Panc1 (cell line): ENCODE results near the gene PAK4. TPM values are rescaled to one million over a fixed set of nuclear protein-coding genes. Genes with fewer than 3 reads are reported as not detected.

Experiments
- ATAC-seq: fragments of 200-7000 bp; cut with Tn5 transposase; 2 replicates; pipeline ENCODE4 v1.9.1; 2020; ENCODE audit warnings: mild to moderate bottlenecking, moderate library complexity
- BruUV-seq: library from RNA; stranded (reverse); fragments of 400-500 nt; replicated peaks from 2 replicates; lab custom pipeline; 2021; lab: Mats Ljungman, UMichigan
- CTCF ChIA-PET: fragments of 300-600 bp; sonication (Branson Sonifier 250); formaldehyde crosslinking; loops from one replicate; lab custom pipeline; 2022; ENCODE audit warnings: antibody characterized with exemption; lab: Charles Lee
- POLR2A ChIA-PET: fragments of 300-600 bp; sonication (Branson Sonifier 250); formaldehyde crosslinking; loops from one replicate; lab custom pipeline; 2022; ENCODE audit warnings: antibody characterized with exemption; lab: Charles Lee
- DNase-seq: peaks from one replicate; pipeline ENCODE4 v3.0.0-alpha.2; 2010; ENCODE audit warnings: low read depth, low spot score
- H3K27ac ChIP-seq: 2 replicates; pipeline ENCODE4 v1.5.1; 2011; ENCODE audit warnings: mild to moderate bottlenecking, low read length, inconsistent platforms
- H3K27me3 ChIP-seq: fragments of 200-500 bp; sonication (Bioruptor generic); 2 replicates; pipeline ENCODE4 v1.6.0; 2014; ENCODE audit warnings: low read length, inconsistent platforms; ENCODE audit not compliant: control insufficient read depth, insufficient read depth
- H3K36me3 ChIP-seq: fragments of 200-500 bp; sonication (Bioruptor generic); 2 replicates; pipeline ENCODE4 v1.5.1; 2014; ENCODE audit warnings: inconsistent platforms, mild to moderate bottlenecking, low read length, moderate library complexity; ENCODE audit not compliant: control insufficient read depth, insufficient read depth
- H3K4me1 ChIP-seq: 2 replicates; pipeline ENCODE4 v1.5.1; 2011; ENCODE audit warnings: inconsistent platforms, mild to moderate bottlenecking, low read length, moderate library complexity; ENCODE audit not compliant: control insufficient read depth, insufficient read depth
- H3K4me3 ChIP-seq, 2 experiments: 2 replicates each; pipeline ENCODE4 v1.5.1; 2011 to 2012; ENCODE audit warnings: low read depth in 2 of 2, low read length in 2 of 2, mild to moderate bottlenecking in 2 of 2, inconsistent platforms in 1 of 2, moderate library complexity in 1 of 2
- H3K9me3 ChIP-seq: fragments of 200-500 bp; sonication (Bioruptor generic); 2 replicates; pipeline ENCODE4 v1.5.1; 2014; ENCODE audit warnings: low read depth, mild to moderate bottlenecking, inconsistent platforms, low read length, moderate library complexity; ENCODE audit not compliant: control insufficient read depth, insufficient read depth
- POLR2AphosphoS5 ChIP-seq: IDR thresholded peaks from 2 replicates; pipeline ENCODE4 v1.6.1; 2012; ENCODE audit warnings: mild to moderate bottlenecking, low read depth, low read length, moderate library complexity
- SIN3A ChIP-seq: IDR thresholded peaks from 2 replicates; pipeline ENCODE4 v1.6.1; 2012; ENCODE audit warnings: low read depth, mild to moderate bottlenecking, low read length, moderate library complexity, borderline replicate concordance; ENCODE audit not compliant: insufficient read depth
- TCF7L2 ChIP-seq: IDR thresholded peaks from 2 replicates; pipeline ENCODE4 v1.6.1; 2011; ENCODE audit warnings: mild to moderate bottlenecking, low read depth, low read length, inconsistent platforms
- in situ Hi-C: cut with HindIII; loops from 2 replicates; pipeline ENCODE4 v1.10.0; 2016; ENCODE audit warnings: low sequenced_read_pairs, low pct_unique_long_range_greater_than_20kb
- intact Hi-C: fragments of 100-400 bp; cut with micrococcal nuclease; formaldehyde crosslinking; loops from one replicate; pipeline ENCODE4 v1.10.0; 2022; ENCODE audit not compliant: unreplicated experiment
- total RNA-seq: library from RNA; stranded (reverse); gene quantifications from one replicate; pipeline ENCODE4 v1.2.1, GENCODE V29; 2021; ENCODE audit not compliant: unreplicated experiment
- TF ChIP-seq, protein P1 (sequence below), 2 experiments: IDR thresholded peaks; 2 replicates each; pipeline ENCODE4 v1.6.1; 2011 to 2012; ENCODE audit warnings: low read depth in 2 of 2, control low read depth in 1 of 2, low read length in 1 of 2, mild to moderate bottlenecking in 1 of 2, moderate library complexity in 1 of 2; ENCODE audit not compliant: insufficient read depth in 1 of 2
- TF ChIP-seq, protein P2 (sequence below): fragments of 450-650 bp; IDR thresholded peaks from 2 replicates; pipeline ENCODE4 v1.5.1; 2017; ENCODE audit warnings: mild to moderate bottlenecking

PAK4 gene
- total RNA-seq, 1 experiment from 2014 or later = 311 TPM

DNA sequence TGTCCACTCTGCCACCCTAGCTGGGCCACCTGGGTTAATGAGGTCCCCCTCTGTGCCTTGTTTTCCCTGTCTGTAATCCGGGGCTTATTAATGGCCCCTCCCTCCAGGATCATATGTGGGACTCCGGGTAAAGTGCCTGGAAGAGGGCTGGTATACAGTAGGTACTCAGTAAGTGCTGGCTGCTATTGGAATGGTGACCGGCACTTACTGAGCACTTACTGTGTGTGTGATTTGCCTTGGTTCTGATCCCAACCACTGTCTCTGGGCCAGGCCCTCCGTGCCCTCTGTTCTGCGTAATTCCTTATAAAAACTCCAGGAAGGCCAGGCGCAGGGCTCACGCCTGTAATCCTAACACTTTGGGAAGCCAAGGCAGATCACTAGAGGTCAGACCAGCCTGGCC lies 40.3 kb downstream of the PAK4 start:
- H3K27ac ChIP-seq = no peak overlapping the region
- CTCF ChIA-PET = interaction anchor here (0.5 to 1.1 kb wide), 4 partner anchors 38 to 625 kb away, joined by 3 to 25 read pairs (median 3); partner anchors contain the start of gene SYCN
- TF ChIP-seq SIN3A = no peak
- TF ChIP-seq, protein P1, sequence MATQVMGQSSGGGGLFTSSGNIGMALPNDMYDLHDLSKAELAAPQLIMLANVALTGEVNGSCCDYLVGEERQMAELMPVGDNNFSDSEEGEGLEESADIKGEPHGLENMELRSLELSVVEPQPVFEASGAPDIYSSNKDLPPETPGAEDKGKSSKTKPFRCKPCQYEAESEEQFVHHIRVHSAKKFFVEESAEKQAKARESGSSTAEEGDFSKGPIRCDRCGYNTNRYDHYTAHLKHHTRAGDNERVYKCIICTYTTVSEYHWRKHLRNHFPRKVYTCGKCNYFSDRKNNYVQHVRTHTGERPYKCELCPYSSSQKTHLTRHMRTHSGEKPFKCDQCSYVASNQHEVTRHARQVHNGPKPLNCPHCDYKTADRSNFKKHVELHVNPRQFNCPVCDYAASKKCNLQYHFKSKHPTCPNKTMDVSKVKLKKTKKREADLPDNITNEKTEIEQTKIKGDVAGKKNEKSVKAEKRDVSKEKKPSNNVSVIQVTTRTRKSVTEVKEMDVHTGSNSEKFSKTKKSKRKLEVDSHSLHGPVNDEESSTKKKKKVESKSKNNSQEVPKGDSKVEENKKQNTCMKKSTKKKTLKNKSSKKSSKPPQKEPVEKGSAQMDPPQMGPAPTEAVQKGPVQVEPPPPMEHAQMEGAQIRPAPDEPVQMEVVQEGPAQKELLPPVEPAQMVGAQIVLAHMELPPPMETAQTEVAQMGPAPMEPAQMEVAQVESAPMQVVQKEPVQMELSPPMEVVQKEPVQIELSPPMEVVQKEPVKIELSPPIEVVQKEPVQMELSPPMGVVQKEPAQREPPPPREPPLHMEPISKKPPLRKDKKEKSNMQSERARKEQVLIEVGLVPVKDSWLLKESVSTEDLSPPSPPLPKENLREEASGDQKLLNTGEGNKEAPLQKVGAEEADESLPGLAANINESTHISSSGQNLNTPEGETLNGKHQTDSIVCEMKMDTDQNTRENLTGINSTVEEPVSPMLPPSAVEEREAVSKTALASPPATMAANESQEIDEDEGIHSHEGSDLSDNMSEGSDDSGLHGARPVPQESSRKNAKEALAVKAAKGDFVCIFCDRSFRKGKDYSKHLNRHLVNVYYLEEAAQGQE (IDR thresholded peaks at IDR 0.05; ENCODE audit: insufficient read depth in 1 of 2, low read depth in 2 of 2, low read length in 1 of 2) = no peak
- no peak for TF ChIP-seq POLR2AphosphoS5
- TF ChIP-seq TCF7L2 = no peak
- TF ChIP-seq, protein P2, sequence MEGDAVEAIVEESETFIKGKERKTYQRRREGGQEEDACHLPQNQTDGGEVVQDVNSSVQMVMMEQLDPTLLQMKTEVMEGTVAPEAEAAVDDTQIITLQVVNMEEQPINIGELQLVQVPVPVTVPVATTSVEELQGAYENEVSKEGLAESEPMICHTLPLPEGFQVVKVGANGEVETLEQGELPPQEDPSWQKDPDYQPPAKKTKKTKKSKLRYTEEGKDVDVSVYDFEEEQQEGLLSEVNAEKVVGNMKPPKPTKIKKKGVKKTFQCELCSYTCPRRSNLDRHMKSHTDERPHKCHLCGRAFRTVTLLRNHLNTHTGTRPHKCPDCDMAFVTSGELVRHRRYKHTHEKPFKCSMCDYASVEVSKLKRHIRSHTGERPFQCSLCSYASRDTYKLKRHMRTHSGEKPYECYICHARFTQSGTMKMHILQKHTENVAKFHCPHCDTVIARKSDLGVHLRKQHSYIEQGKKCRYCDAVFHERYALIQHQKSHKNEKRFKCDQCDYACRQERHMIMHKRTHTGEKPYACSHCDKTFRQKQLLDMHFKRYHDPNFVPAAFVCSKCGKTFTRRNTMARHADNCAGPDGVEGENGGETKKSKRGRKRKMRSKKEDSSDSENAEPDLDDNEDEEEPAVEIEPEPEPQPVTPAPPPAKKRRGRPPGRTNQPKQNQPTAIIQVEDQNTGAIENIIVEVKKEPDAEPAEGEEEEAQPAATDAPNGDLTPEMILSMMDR = no peak
- DNase-seq = no peak
- no peaks in the 10 kb centered on the region for H3K9me3 ChIP-seq
- no TSS peak for BruUV-seq
- H3K4me3 ChIP-seq = no peak overlapping the region
- ATAC-seq = no peak
- intact Hi-C loops = no loop called here
- H3K4me1 ChIP-seq = peaks cover 31% of the 10 kb centered on the region
- 0 out of 2 replicates have a peak, but pooled peaks cover 2% of the 10 kb centered on the region for H3K36me3 ChIP-seq
- in situ Hi-C loops = no loop called here
- POLR2A ChIA-PET = no interaction called here
- no peaks in the 10 kb centered on the region for H3K27me3 ChIP-seq

DNA sequence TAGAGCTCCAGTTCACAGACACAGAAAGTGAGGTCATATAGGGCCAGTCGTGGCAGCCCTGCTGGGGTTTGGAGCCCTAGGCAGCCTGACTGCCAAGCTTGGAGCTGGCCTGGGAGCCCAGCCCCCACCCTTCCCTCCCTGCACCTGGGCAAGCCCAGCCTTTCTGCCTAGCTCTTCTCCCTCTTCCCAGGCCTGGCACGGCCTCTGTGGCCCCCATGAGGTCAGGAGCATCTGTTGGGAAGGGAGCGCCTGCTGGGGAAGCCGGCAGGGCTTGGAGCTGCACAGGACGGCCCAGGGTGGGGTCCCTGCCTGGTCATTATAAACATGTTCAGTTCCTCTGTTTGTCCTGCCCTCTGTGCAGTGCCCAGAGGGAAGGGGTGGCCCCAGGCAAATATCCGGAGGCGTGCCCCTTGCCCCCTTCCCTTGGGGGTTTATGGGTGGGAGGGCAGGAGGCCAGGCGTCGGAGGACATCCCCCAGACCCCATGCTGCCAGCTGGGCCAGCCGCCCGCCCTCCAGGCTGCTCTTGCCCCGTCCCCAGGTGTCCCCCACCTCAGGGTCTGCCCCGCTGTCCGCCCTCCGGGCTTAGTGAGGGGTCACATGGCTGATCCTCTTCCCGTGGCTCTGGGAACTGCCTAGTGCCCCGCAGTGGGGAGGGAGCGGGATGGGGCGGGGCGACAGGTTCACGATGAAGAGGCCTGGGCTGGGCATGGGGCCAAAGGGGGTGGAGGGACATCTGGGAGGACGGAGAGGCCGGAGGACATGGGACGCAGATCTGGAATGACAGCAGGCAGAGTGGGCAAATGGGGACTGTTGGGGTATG lies 41.2 kb downstream of the PAK4 start:
- ChIA-PET CTCF (interaction anchor here (0.5 to 1.2 kb wide), 4 partner anchors 32 to 624 kb away, joined by 3 to 15 read pairs (median 3); partner anchors contain the start of gene SYCN), POLR2A (no interaction called here)
- intact Hi-C loops = no loop called here
- no peak overlapping the region for H3K4me3 ChIP-seq
- H3K27me3 ChIP-seq = no peaks in the 10 kb centered on the region
- BruUV-seq = no TSS peak
- in situ Hi-C loops = no loop called here
- 0 out of 2 replicates have a peak, but pooled peaks cover 2% of the 10 kb centered on the region for H3K36me3 ChIP-seq
- DNase-seq (no peak), ATAC-seq (peak; percentile 65)
- H3K27ac ChIP-seq = no peak overlapping the region
- no peak for TF ChIP-seq POLR2AphosphoS5
- TF ChIP-seq TCF7L2 = no peak
- H3K9me3 ChIP-seq = no peaks in the 10 kb centered on the region
- peaks cover 33% of the 10 kb centered on the region for H3K4me1 ChIP-seq
